GM12892 (cell line): Measurements from ENCODE around the gene BRI3BP.

Experiments
- POLR2A ChIP-seq: IDR thresholded peaks from 2 replicates; pipeline ENCODE4 v1.6.1; 2011; ENCODE audit warnings: low read depth, low read length, control low read depth
- TAF1 ChIP-seq: IDR thresholded peaks from 2 replicates; pipeline ENCODE4 v1.6.1; 2011; ENCODE audit warnings: low read depth, mild to moderate bottlenecking, control low read depth, low read length, borderline replicate concordance

- TF ChIP-seq TAF1, result no peak
- TF ChIP-seq POLR2A, result no peak
Observed at GRCh38 chr12:124952295-124952694, 41.1 kb upstream of the BRI3BP start.
